Endothelial cell (in vitro differentiated cells): Measurements from ENCODE around the gene DIAPH2. TPM values are rescaled to one million over a fixed set of nuclear protein-coding genes. Genes with fewer than 3 reads are reported as not detected.

Experiments used
- DNase-seq: peaks from one replicate; pipeline ENCODE4 v3.0.0; 2021; ENCODE audit warnings: low spot score
- H3K27ac Mint-ChIP-seq: one replicate; pipeline ENCODE4 v1.8.0; 2021; ENCODE audit warnings: mixed read lengths, inconsistent platforms; ENCODE audit not compliant: unreplicated experiment
- H3K27me3 Mint-ChIP-seq: one replicate; pipeline ENCODE4 v1.8.0; 2021; ENCODE audit warnings: mild to moderate bottlenecking, moderate library complexity, mixed read lengths, inconsistent platforms; ENCODE audit not compliant: unreplicated experiment
- H3K36me3 Mint-ChIP-seq: one replicate; pipeline ENCODE4 v1.8.0; 2021; ENCODE audit warnings: mild to moderate bottlenecking, low read depth, mixed read lengths, inconsistent platforms; ENCODE audit not compliant: unreplicated experiment
- H3K4me1 Mint-ChIP-seq: one replicate; pipeline ENCODE4 v1.8.0; 2021; ENCODE audit warnings: mild to moderate bottlenecking, mixed read lengths, inconsistent platforms; ENCODE audit not compliant: unreplicated experiment
- H3K4me3 Mint-ChIP-seq: one replicate; pipeline ENCODE4 v1.8.0; 2021; ENCODE audit warnings: mild to moderate bottlenecking, mixed read lengths, inconsistent platforms; ENCODE audit not compliant: unreplicated experiment
- H3K9me3 Mint-ChIP-seq: one replicate; pipeline ENCODE4 v1.8.0; 2021; ENCODE audit warnings: mixed read lengths, inconsistent platforms; ENCODE audit not compliant: unreplicated experiment
- total RNA-seq: library from RNA; stranded (reverse); fragmentation: NEBNext Ultra II Directional; extraction: Animal tissue kit (Norgen Biotek cat#: 25700); gene quantifications from one replicate; pipeline ENCODE4 v1.2.1, GENCODE V29; 2021; ENCODE audit not compliant: unreplicated experiment
- TF ChIP-seq, protein P1 (sequence below): fragments of 200-600 bp; sonication (generic); IDR thresholded peaks from one replicate; pipeline ENCODE4 v1.5.0; 2021; ENCODE audit warnings: antibody characterized with exemption; ENCODE audit not compliant: unreplicated experiment

Gene DIAPH2
- total RNA-seq, 1 donor from 2014 or later = 45.3 TPM

DNA sequence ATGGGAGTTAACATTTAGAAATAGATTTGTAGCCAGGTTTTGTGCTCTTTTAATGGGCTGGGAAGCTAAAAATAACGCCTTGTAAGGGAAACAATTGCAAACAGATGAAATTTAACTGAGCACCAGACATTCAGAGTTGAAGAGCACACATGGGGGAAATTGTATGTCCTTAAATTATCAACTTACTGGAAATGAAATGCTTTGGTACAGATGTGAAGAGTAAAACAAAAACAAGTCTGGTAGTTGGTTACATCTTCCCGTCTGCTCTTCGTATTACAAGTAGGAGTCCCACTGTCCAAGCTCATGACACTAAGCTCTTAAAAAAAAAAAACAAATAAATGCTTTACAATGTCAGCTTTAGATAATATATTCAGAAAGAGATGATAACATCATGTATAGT, 139.5 kb downstream of the DIAPH2 start:
- Mint-ChIP-seq H3K4me3 (no peak overlapping the region), H3K36me3 (no peaks in the 10 kb centered on the region)
- TF ChIP-seq, protein P1, sequence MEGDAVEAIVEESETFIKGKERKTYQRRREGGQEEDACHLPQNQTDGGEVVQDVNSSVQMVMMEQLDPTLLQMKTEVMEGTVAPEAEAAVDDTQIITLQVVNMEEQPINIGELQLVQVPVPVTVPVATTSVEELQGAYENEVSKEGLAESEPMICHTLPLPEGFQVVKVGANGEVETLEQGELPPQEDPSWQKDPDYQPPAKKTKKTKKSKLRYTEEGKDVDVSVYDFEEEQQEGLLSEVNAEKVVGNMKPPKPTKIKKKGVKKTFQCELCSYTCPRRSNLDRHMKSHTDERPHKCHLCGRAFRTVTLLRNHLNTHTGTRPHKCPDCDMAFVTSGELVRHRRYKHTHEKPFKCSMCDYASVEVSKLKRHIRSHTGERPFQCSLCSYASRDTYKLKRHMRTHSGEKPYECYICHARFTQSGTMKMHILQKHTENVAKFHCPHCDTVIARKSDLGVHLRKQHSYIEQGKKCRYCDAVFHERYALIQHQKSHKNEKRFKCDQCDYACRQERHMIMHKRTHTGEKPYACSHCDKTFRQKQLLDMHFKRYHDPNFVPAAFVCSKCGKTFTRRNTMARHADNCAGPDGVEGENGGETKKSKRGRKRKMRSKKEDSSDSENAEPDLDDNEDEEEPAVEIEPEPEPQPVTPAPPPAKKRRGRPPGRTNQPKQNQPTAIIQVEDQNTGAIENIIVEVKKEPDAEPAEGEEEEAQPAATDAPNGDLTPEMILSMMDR = no peak

DNA sequence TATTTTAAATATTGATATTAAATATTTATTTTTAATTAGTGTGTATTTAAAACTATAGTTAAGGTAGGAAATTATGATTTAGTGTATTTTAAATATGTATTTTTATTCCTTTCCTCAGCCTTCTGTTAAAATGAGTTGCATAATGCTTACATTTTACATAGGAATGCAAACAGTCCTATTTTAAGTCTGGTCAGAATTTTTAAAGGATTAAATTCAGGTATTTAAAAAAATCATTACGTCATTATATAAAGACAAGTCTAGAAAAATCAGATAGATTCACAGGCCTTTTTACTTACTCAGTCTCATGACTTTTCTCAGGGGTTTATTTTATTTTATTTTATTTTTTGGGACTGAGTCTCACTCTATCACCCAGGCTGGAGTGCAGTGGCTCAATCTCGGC, 148.7 kb downstream of the DIAPH2 start:
- H3K27me3 Mint-ChIP-seq = no peaks in the 10 kb centered on the region
- peaks cover 8% of the 10 kb centered on the region for H3K4me1 Mint-ChIP-seq
- no peaks in the 10 kb centered on the region for H3K9me3 Mint-ChIP-seq
- no peak overlapping the region for H3K4me3 Mint-ChIP-seq
- no peaks in the 10 kb centered on the region for H3K36me3 Mint-ChIP-seq
- TF ChIP-seq, protein P1 = no peak
- no peak overlapping the region for H3K27ac Mint-ChIP-seq
- no peak for DNase-seq

More for the DNA sequence above, 139.5 kb downstream of the DIAPH2 start:
- H3K27ac Mint-ChIP-seq = no peak overlapping the region
- no peaks in the 10 kb centered on the region for H3K9me3 Mint-ChIP-seq
- H3K4me1 Mint-ChIP-seq = no peaks in the 10 kb centered on the region
- H3K27me3 Mint-ChIP-seq = no peaks in the 10 kb centered on the region
- no peak for DNase-seq

DNA sequence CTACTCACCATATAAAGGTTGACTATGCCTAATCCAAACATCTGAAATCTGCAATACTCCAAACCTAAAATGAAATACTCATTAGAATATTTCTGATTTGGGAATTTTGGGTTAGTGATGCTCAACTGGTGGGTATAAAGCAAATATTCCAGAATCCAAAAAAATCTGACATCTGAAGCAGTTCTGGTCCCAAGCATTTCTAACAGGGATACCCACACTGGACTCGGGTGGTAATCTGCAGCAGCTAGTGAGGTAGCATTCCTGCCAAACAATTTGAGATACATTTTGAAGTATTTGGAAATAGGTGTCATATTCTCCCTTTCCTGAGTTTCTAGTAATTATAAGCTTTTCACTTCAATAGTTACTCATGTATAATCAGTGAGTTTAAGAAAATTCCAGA, 149.5 kb downstream of the DIAPH2 start:
- H3K4me1 Mint-ChIP-seq = peaks cover 8% of the 10 kb centered on the region
- DNase-seq = no peak

DNA sequence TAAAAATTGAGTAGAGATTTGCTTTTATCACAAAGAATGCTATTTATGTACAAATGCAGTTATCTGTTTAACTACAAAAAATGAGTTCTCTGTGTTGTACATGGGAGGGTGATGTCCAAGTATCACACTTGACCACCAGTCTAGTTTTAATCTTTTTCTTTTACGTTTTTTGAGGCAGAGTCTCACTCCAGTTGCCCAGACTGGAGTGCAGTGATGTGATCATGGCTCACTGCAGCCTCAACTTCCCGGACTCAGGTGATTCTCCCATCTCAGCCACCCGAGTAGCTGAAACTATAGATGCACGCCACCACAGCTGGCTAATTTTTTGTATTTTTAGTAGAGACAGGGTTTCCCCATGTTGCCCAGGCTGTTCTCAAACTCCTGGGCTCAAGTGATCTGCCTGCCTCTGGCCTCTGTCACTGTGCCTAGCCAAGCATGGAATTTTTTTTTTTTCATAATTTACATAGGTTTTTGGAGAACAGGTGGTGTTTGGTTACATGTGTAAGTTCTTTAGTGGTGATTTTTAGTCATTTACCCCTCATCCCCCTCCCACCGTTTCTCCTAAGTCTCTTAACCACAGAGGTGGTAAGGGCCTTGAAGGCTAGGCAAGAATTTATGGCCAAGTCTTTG, 151.1 kb downstream of the DIAPH2 start:
- TF ChIP-seq, protein P1 = no peak
- H3K27me3 Mint-ChIP-seq = no peaks in the 10 kb centered on the region
- DNase-seq = no peak
- H3K27ac Mint-ChIP-seq = no peak overlapping the region
- H3K36me3 Mint-ChIP-seq = no peaks in the 10 kb centered on the region
- H3K4me3 Mint-ChIP-seq = no peak overlapping the region
- H3K4me1 Mint-ChIP-seq = peaks cover 7% of the 10 kb centered on the region
- no peaks in the 10 kb centered on the region for H3K9me3 Mint-ChIP-seq

More for the DNA sequence above, 149.5 kb downstream of the DIAPH2 start:
- Mint-ChIP-seq H3K4me3 (no peak overlapping the region), H3K9me3 (no peaks in the 10 kb centered on the region), H3K27ac (no peak overlapping the region), H3K27me3 (no peaks in the 10 kb centered on the region), H3K36me3 (no peaks in the 10 kb centered on the region)
- TF ChIP-seq, protein P1 = no peak

GRCh38 chrX:96837808-96838207, 153.2 kb downstream of the DIAPH2 start:
- no peak overlapping the region for H3K4me3 Mint-ChIP-seq
- TF ChIP-seq, protein P1 = no peak
- H3K27ac Mint-ChIP-seq = no peak overlapping the region
- DNase-seq = no peak
- H3K9me3 Mint-ChIP-seq = no peaks in the 10 kb centered on the region
- H3K4me1 Mint-ChIP-seq = peaks cover 4% of the 10 kb centered on the region
- no peaks in the 10 kb centered on the region for H3K36me3 Mint-ChIP-seq
- H3K27me3 Mint-ChIP-seq = no peaks in the 10 kb centered on the region
